GM23338 (cell line): ENCODE data around the gene RIC8B.

Experiments
- CREB1 ChIP-seq: fragments of 250-450 bp; sonication (Bioruptor Pico); IDR thresholded peaks from 2 replicates; pipeline ENCODE4 v1.5.0; 2020; ENCODE audit warnings: low read depth, mild to moderate bottlenecking, moderate library complexity
- EZH2 ChIP-seq: fragments of 200-600 bp; sonication (generic); IDR thresholded peaks from one replicate; pipeline ENCODE4 v1.8.0; 2017; ENCODE audit warnings: antibody characterized with exemption, mild to moderate bottlenecking, low read depth; ENCODE audit not compliant: unreplicated experiment
- NANOG ChIP-seq: IDR thresholded peaks from 2 replicates; pipeline ENCODE4 v1.6.1; 2016; ENCODE audit warnings: antibody characterized with exemption, borderline replicate concordance
- POLR2AphosphoS5 ChIP-seq: IDR thresholded peaks from 2 replicates; pipeline ENCODE4 v1.6.1; 2016; ENCODE audit warnings: antibody characterized with exemption, low read depth
- TF ChIP-seq, protein P1 (sequence below), 2 experiments: fragments of 200-600 bp in 1 of 2; sonication (generic) in 1 of 2; conservative IDR thresholded peaks; 2 replicates each; pipeline versions ENCODE4 v1.5.1 to v1.6.1; 2016 to 2017; ENCODE audit warnings: antibody characterized with exemption in 2 of 2, low read depth in 2 of 2, mild to moderate bottlenecking in 2 of 2, moderate library complexity in 1 of 2
- TF ChIP-seq, protein P2 (sequence below): IDR thresholded peaks from 2 replicates; pipeline ENCODE4 v1.6.1; 2016; ENCODE audit warnings: antibody characterized with exemption
- TF ChIP-seq, protein P3 (sequence below): IDR thresholded peaks from one replicate; pipeline ENCODE4 v1.6.1; 2018; ENCODE audit warnings: antibody characterized with exemption; ENCODE audit not compliant: unreplicated experiment

- no peak for TF ChIP-seq EZH2
- TF ChIP-seq, protein P1, sequence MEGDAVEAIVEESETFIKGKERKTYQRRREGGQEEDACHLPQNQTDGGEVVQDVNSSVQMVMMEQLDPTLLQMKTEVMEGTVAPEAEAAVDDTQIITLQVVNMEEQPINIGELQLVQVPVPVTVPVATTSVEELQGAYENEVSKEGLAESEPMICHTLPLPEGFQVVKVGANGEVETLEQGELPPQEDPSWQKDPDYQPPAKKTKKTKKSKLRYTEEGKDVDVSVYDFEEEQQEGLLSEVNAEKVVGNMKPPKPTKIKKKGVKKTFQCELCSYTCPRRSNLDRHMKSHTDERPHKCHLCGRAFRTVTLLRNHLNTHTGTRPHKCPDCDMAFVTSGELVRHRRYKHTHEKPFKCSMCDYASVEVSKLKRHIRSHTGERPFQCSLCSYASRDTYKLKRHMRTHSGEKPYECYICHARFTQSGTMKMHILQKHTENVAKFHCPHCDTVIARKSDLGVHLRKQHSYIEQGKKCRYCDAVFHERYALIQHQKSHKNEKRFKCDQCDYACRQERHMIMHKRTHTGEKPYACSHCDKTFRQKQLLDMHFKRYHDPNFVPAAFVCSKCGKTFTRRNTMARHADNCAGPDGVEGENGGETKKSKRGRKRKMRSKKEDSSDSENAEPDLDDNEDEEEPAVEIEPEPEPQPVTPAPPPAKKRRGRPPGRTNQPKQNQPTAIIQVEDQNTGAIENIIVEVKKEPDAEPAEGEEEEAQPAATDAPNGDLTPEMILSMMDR (conservative IDR thresholded peaks at IDR 0.05; ENCODE audit: low read depth in 2 of 2): no peak
- no peak for TF ChIP-seq POLR2AphosphoS5
- TF ChIP-seq, protein P2, sequence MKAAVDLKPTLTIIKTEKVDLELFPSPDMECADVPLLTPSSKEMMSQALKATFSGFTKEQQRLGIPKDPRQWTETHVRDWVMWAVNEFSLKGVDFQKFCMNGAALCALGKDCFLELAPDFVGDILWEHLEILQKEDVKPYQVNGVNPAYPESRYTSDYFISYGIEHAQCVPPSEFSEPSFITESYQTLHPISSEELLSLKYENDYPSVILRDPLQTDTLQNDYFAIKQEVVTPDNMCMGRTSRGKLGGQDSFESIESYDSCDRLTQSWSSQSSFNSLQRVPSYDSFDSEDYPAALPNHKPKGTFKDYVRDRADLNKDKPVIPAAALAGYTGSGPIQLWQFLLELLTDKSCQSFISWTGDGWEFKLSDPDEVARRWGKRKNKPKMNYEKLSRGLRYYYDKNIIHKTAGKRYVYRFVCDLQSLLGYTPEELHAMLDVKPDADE: no peak
- TF ChIP-seq, protein P3, sequence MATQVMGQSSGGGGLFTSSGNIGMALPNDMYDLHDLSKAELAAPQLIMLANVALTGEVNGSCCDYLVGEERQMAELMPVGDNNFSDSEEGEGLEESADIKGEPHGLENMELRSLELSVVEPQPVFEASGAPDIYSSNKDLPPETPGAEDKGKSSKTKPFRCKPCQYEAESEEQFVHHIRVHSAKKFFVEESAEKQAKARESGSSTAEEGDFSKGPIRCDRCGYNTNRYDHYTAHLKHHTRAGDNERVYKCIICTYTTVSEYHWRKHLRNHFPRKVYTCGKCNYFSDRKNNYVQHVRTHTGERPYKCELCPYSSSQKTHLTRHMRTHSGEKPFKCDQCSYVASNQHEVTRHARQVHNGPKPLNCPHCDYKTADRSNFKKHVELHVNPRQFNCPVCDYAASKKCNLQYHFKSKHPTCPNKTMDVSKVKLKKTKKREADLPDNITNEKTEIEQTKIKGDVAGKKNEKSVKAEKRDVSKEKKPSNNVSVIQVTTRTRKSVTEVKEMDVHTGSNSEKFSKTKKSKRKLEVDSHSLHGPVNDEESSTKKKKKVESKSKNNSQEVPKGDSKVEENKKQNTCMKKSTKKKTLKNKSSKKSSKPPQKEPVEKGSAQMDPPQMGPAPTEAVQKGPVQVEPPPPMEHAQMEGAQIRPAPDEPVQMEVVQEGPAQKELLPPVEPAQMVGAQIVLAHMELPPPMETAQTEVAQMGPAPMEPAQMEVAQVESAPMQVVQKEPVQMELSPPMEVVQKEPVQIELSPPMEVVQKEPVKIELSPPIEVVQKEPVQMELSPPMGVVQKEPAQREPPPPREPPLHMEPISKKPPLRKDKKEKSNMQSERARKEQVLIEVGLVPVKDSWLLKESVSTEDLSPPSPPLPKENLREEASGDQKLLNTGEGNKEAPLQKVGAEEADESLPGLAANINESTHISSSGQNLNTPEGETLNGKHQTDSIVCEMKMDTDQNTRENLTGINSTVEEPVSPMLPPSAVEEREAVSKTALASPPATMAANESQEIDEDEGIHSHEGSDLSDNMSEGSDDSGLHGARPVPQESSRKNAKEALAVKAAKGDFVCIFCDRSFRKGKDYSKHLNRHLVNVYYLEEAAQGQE: no peak
- TF ChIP-seq NANOG: no peak; the same call in 1 of the 2 replicates
- TF ChIP-seq CREB1: peak; percentile 24; the same call in 1 of the 2 replicates
Observed at GRCh38 chr12:106769078-106769477, 5.4 kb upstream of the RIC8B start.
